Hepatocyte (in vitro differentiated cells): ENCODE results near the gene ALPI. TPM values are rescaled to one million over a fixed set of nuclear protein-coding genes. Genes with fewer than 3 reads are reported as not detected.

ENCODE experiments used
- DNase-seq: peaks from one replicate; pipeline ENCODE4 v3.0.0-alpha.2; 2016; ENCODE audit warnings: low spot score
- H2AFZ ChIP-seq: fragments of 200-600 bp; sonication (generic); 2 replicates; pipeline ENCODE4 v1.6.0; 2016; ENCODE audit warnings: antibody characterized with exemption, mild to moderate bottlenecking
- H3K27ac ChIP-seq: fragments of 200-600 bp; sonication (generic); 2 replicates; pipeline ENCODE4 v1.5.1; 2016; ENCODE audit warnings: mild to moderate bottlenecking
- H3K27me3 ChIP-seq: fragments of 200-600 bp; sonication (generic); 2 replicates; pipeline ENCODE4 v1.6.1; 2016
- H3K36me3 ChIP-seq: fragments of 200-600 bp; sonication (generic); replicated peaks from 2 replicates; pipeline ENCODE4 v1.5.1; 2016; ENCODE audit warnings: low read depth; ENCODE audit not compliant: insufficient read depth
- H3K4me1 ChIP-seq: fragments of 200-600 bp; sonication (generic); 2 replicates; pipeline ENCODE4 v1.5.1; 2016; ENCODE audit warnings: mild to moderate bottlenecking, moderate library complexity; ENCODE audit not compliant: insufficient read depth
- H3K4me2 ChIP-seq: fragments of 200-600 bp; sonication (generic); 2 replicates; pipeline ENCODE4 v1.6.0; 2016
- H3K4me3 ChIP-seq: fragments of 200-600 bp; sonication (generic); 2 replicates; pipeline ENCODE4 v1.5.1; 2016; ENCODE audit warnings: mild to moderate bottlenecking
- H3K79me2 ChIP-seq: fragments of 200-600 bp; sonication (generic); 2 replicates; pipeline ENCODE4 v1.6.0; 2017; ENCODE audit warnings: mild to moderate bottlenecking
- H3K9me2 ChIP-seq: fragments of 200-600 bp; sonication (generic); replicated peaks from 2 replicates; pipeline ENCODE4 v1.6.0; 2017; ENCODE audit warnings: mild to moderate bottlenecking; ENCODE audit not compliant: insufficient read depth
- H3K9me3 ChIP-seq: fragments of 200-600 bp; sonication (generic); 2 replicates; pipeline ENCODE4 v1.5.1; 2016; ENCODE audit warnings: low read depth, mild to moderate bottlenecking
- H4K20me1 ChIP-seq: fragments of 200-600 bp; sonication (generic); 2 replicates; pipeline ENCODE4 v1.6.0; 2016; ENCODE audit warnings: mild to moderate bottlenecking; ENCODE audit not compliant: insufficient read depth, poor library complexity, severe bottlenecking
- EZH2 ChIP-seq: fragments of 200-600 bp; sonication (generic); IDR thresholded peaks from 2 replicates; pipeline ENCODE4 v1.6.1; 2016; ENCODE audit warnings: antibody characterized with exemption, mild to moderate bottlenecking, borderline replicate concordance
- EZH2phosphoT487 ChIP-seq: fragments of 200-600 bp; sonication (generic); IDR thresholded peaks from one replicate; pipeline ENCODE4 v1.6.1; 2018; ENCODE audit warnings: antibody characterized with exemption, mild to moderate bottlenecking, low read depth, moderate library complexity; ENCODE audit not compliant: unreplicated experiment, severe bottlenecking
- WGBS: methylation state at CpG from one replicate; pipeline ENCODE4 v1.1.6; 2016; ENCODE audit warnings: low lambda C conversion rate; ENCODE audit errors: missing lambda C conversion rate; 5-methylcytosine and 5-hydroxymethylcytosine counted together
- polyA plus RNA-seq: library from polyadenylated mRNA; unstranded; fragments of >200 nt; fragmentation: Nextera tagmentation; extraction: Ambion mirVana; gene quantifications from 2 replicates; pipeline ENCODE4 v1.2.1, GENCODE V29; 2016
- total RNA-seq: library from RNA; depleted of rRNA; stranded (reverse); fragments of >200 nt; gene quantifications from 2 replicates; pipeline ENCODE4 v1.2.3, GENCODE V29; 2014
- TF ChIP-seq, protein P1 (sequence below): fragments of 200-600 bp; sonication (generic); IDR thresholded peaks from 2 replicates; pipeline ENCODE4 v1.5.1; 2016; ENCODE audit warnings: antibody characterized with exemption, mild to moderate bottlenecking; ENCODE audit not compliant: poor library complexity

The ALPI gene
- total and polyA plus RNA-seq, 2 experiments from 2014 or later: 3.5 to 3.9 TPM

DNA sequence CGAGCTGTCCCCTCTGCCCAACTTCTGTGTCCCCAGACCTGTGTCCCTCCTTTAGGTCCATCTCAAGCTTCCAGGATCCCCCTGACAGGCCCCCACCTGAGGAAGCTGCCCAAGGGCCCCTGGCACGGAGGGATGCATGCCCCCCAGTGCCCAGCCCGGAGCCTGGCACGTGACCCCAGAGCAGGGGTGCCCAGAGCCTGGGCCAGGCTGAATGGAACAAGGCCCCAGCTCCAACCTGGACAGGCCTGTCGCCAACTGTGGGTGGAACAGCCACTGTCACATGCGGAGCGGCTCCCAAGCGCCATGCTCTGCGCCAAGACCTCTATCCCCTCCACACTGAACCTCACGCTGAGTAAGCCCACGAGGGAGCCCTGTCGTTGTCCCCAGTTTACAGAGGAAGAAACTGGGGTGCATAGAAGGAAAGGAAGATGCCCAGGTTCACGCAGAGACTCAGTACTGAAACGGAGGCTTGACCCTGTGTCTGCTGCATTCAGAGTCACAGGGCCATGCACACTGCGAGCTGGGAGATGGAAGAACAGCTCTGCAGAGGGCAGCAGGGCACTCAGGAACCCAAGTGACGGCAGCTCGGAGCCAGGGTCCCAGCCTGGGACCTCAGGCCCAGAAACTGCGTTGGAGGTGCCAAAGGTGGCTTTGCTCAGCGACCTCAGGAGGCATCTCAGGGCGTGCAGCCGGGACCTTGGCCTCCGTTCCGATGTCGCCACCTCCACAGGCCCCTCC lies 37.2 kb downstream of the ALPI start:
- H3K27me3 ChIP-seq: peaks cover 21% of the 10 kb centered on the region
- no peaks in the 10 kb centered on the region for H3K9me2 ChIP-seq
- H3K9me3 ChIP-seq: no peaks in the 10 kb centered on the region
- no peak overlapping the region for H2AFZ ChIP-seq
- H3K36me3 ChIP-seq: no peaks in the 10 kb centered on the region
- no peak overlapping the region for H3K4me2 ChIP-seq
- TF ChIP-seq, protein P1, sequence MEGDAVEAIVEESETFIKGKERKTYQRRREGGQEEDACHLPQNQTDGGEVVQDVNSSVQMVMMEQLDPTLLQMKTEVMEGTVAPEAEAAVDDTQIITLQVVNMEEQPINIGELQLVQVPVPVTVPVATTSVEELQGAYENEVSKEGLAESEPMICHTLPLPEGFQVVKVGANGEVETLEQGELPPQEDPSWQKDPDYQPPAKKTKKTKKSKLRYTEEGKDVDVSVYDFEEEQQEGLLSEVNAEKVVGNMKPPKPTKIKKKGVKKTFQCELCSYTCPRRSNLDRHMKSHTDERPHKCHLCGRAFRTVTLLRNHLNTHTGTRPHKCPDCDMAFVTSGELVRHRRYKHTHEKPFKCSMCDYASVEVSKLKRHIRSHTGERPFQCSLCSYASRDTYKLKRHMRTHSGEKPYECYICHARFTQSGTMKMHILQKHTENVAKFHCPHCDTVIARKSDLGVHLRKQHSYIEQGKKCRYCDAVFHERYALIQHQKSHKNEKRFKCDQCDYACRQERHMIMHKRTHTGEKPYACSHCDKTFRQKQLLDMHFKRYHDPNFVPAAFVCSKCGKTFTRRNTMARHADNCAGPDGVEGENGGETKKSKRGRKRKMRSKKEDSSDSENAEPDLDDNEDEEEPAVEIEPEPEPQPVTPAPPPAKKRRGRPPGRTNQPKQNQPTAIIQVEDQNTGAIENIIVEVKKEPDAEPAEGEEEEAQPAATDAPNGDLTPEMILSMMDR: no peak
- no peak for TF ChIP-seq EZH2
- no peak for TF ChIP-seq EZH2phosphoT487
- DNase-seq: no peak
- no peak overlapping the region for H3K4me3 ChIP-seq
- H4K20me1 ChIP-seq: no peaks in the 10 kb centered on the region
- H3K27ac ChIP-seq: no peak overlapping the region
- WGBS: 94% methylated on average over 24 of the region's 24 CpGs
- H3K79me2 ChIP-seq: no peaks in the 10 kb centered on the region
- no peaks in the 10 kb centered on the region for H3K4me1 ChIP-seq

DNA sequence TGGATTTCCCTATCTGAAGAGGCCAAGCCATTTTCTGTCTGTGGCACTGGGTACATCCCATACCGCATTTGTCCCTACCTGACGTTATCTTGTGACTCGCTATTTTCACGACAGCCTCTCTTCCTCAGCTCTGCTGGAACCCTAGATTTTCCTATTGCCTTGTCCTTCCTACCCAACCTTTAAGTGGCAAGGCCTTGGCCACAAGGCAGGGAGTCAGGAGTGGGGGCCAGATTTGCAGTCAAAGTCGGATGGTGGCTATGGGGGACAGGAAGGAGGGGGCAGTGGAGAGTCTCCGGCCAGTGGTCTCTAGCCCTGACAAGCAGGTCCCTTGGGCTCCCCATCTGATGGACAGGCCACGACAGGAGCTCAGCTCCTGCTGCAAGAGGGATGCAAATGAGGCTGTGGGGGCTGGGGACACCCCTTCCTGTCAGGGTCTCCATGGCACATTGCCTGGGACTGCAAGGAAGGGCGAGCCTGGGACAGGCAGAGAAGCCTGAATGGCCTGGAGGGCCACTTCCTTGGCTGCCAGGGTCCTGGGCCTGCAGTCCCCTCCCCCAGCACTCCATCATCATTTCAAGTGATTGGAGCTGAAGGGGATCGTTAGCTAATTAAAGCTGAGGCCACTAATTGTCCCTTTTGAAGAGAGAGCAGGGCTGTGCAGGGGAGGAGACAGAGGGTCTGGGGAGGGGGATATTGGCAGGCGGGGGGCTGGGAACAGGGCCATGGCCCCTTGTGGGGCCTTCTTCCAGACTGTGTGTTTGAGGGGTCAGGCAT lies 37.9 kb downstream of the ALPI start:
- Histone ChIP-seq H3K79me2 (no peaks in the 10 kb centered on the region), H3K4me3 (no peak overlapping the region), H3K4me1 (no peaks in the 10 kb centered on the region), H3K27ac (no peak overlapping the region), H3K9me3 (no peaks in the 10 kb centered on the region), H3K36me3 (no peaks in the 10 kb centered on the region), H4K20me1 (no peaks in the 10 kb centered on the region), H3K4me2 (no peak overlapping the region), H3K9me2 (no peaks in the 10 kb centered on the region), H2AFZ (no peak overlapping the region), H3K27me3 (peaks cover 13% of the 10 kb centered on the region)
- no peak for TF ChIP-seq EZH2
- no peak for TF ChIP-seq EZH2phosphoT487
- TF ChIP-seq, protein P1: no peak
- no peak for DNase-seq
- 70% methylated on average over 10 of the region's 10 CpGs for WGBS

DNA sequence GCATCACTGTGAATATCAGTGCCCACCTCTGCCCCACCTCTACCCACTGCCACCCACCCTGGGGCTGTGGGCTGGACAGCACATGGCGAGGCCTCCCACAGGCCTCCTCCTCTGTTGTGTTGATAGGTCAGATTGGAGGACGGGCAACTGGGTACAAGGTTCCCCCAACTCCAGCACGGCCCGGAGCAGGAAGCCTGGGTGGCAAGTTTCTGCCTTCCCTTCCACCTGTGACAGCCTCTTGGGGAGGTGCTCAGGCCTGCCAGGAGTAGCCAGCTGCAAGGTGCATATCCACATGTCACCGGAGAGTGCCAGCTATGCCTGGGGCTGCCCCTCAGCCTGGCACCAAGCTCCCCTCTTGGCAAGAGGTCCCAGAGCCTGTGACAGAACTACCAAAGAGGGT lies 38.6 kb downstream of the ALPI start:
- Histone ChIP-seq H3K9me3 (no peaks in the 10 kb centered on the region), H2AFZ (no peak overlapping the region), H3K9me2 (no peaks in the 10 kb centered on the region), H3K4me1 (no peaks in the 10 kb centered on the region), H3K27ac (no peak overlapping the region), H3K4me2 (no peak overlapping the region), H3K36me3 (no peaks in the 10 kb centered on the region), H3K27me3 (peaks cover 10% of the 10 kb centered on the region), H4K20me1 (no peaks in the 10 kb centered on the region), H3K79me2 (no peaks in the 10 kb centered on the region), H3K4me3 (no peak overlapping the region)
- TF ChIP-seq EZH2phosphoT487 (no peak), EZH2 (no peak)
- TF ChIP-seq, protein P1: no peak
- DNase-seq: no peak
- 93% methylated on average over 5 of the region's 5 CpGs for WGBS
